Breast epithelium (tissue), 3 donors: ENCODE measurements around the gene ARHGAP27.

Experiments used
- POLR2AphosphoS5 ChIP-seq, 3 donors: sonication (generic); formaldehyde crosslinking; IDR thresholded peaks; one replicate each; pipeline ENCODE4 v1.6.1; 2017; ENCODE audit warnings: antibody characterized with exemption in 3 of 3
- TF ChIP-seq, protein P1 (sequence below), 3 donors: fragments of 450-650 bp; IDR thresholded peaks; one replicate each; pipeline ENCODE4 v1.5.1; 2016 to 2017; ENCODE audit warnings: antibody characterized with exemption in 3 of 3, mild to moderate bottlenecking in 3 of 3, moderate library complexity in 3 of 3

DNA sequence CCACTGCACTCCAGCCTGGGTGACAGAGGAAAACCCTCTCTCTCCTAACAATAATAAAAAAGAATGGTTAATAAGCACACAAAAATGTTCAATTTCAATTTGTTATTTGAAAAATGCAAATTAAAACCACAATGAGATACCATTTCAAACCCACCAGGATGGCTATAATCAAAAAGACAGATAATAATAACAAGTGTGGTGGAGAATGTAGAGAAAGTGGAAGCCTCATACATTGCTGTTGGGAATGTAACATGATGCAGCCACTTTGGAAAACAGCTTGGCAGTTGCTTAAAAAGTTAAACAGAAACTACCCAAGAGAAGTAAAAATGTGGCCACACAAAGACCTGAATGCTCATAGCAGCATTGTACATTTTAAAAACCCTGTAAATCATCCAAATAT, 64.0 kb downstream of the ARHGAP27 start:
- TF ChIP-seq, protein P1, sequence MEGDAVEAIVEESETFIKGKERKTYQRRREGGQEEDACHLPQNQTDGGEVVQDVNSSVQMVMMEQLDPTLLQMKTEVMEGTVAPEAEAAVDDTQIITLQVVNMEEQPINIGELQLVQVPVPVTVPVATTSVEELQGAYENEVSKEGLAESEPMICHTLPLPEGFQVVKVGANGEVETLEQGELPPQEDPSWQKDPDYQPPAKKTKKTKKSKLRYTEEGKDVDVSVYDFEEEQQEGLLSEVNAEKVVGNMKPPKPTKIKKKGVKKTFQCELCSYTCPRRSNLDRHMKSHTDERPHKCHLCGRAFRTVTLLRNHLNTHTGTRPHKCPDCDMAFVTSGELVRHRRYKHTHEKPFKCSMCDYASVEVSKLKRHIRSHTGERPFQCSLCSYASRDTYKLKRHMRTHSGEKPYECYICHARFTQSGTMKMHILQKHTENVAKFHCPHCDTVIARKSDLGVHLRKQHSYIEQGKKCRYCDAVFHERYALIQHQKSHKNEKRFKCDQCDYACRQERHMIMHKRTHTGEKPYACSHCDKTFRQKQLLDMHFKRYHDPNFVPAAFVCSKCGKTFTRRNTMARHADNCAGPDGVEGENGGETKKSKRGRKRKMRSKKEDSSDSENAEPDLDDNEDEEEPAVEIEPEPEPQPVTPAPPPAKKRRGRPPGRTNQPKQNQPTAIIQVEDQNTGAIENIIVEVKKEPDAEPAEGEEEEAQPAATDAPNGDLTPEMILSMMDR (IDR thresholded peaks at IDR 0.05) = no peak
- no peak for TF ChIP-seq POLR2AphosphoS5 (IDR thresholded peaks at IDR 0.05)
